ENCODE measurements around the gene CACNB4. TPM values are rescaled to one million over a fixed set of nuclear protein-coding genes. Genes with fewer than 3 reads are reported as not detected.
"Not testable (repeated sequence)": the region's sequence is repeated elsewhere in the genome, so short reads cannot be mapped to it uniquely, and the experiment has no call there.

The CACNB4 gene
- total and polyA plus RNA-seq, 9 of the 15 experiments (the other 6 are each of a cell fraction or from before 2014, with no cell fraction given): 0.01 to 0.20 (median 0.04) TPM; not detected in 1

DNA sequence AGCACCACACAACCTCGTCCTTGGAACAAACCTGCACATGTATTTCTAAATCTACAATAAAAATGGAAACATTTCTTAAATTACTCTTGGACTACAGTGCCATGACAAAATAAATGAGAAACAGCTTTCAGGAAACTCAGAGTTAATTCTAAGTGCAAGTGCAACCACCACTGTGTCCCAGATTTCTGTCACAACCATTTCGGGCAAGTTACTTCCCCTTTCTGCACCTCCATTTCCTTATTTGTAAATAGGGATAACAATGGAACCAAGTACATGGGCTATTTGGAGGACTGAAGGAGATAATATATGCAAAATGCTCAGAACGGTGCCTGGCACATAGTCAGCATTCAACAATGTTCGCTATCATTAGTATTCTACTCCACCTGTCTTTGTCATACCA lies 93.2 kb downstream of the CACNB4 start:
- in situ Hi-C loops (cut with MboI): loop anchor here (25.0 kb wide), 1 partner anchor 393 kb away; no protein-coding TSS in a partner anchor
- WGBS (ENCODE audit: insufficient coverage, low coverage, missing lambda C conversion rate): under 1% methylated on average over 4 of the region's 4 CpGs
- intact Hi-C loops (cut with micrococcal nuclease): no loop called here
- no peak for FAIRE-seq
- Histone ChIP-seq H3K9me1 (ENCODE audit: control insufficient read depth, insufficient read depth, low read length) (no peaks in the 10 kb centered on the region), H3K27me3 (ENCODE audit: control insufficient read depth in 2 of 2, insufficient read depth in 2 of 2, low read length in 2 of 2) (peaks cover 20 to 36% of the 10 kb centered on the region in 2 experiments), H3K9me3 (replicated peaks; ENCODE audit: control insufficient read depth, insufficient read depth, low read depth, low read length) (no peaks in the 10 kb centered on the region), H3K36me3 (ENCODE audit: control insufficient read depth, insufficient read depth, low read length) (no peaks in the 10 kb centered on the region), H2AFZ (ENCODE audit: low read depth, low read length) (no peak overlapping the region), H3K4me3 (no peak overlapping the region), H3K4me1 (replicated peaks in 1 of 2; ENCODE audit: control insufficient read depth in 2 of 2, insufficient read depth in 2 of 2, low read length in 2 of 2) (peaks cover 0 to 3% of the 10 kb centered on the region in 2 experiments; a peak in 2 of 5 replicates), H3K4me2 (ENCODE audit: insufficient read depth, low read length) (no peak overlapping the region), H3K9ac (ENCODE audit: insufficient read depth in 1 of 2, low read depth in 2 of 2, low read length in 2 of 2) (no peak overlapping the region), H4K20me1 (replicated peaks; ENCODE audit: control insufficient read depth, insufficient read depth, low read length) (no peaks in the 10 kb centered on the region), H3K79me2 (ENCODE audit: control insufficient read depth, insufficient read depth, low read length) (no peaks in the 10 kb centered on the region), H3K27ac (ENCODE audit: extremely low read depth, low read depth, low read length) (no peak overlapping the region)
- no peak for ATAC-seq
- TF ChIP-seq MTA3 (IDR thresholded peaks at IDR 0.05; ENCODE audit: borderline replicate concordance) (no peak), KDM1A (IDR thresholded peaks at IDR 0.05) (no peak), BCOR (IDR thresholded peaks at IDR 0.05) (no peak), ASH1L (IDR thresholded peaks at IDR 0.05; ENCODE audit: borderline replicate concordance, low read depth, partially characterized antibody) (no peak), CHD2 (IDR thresholded peaks at IDR 0.05; ENCODE audit: low read depth, low read length) (no peak), PURB (CRISPR knock-in tag; IDR thresholded peaks at IDR 0.05; ENCODE audit: low read depth) (no peak), ZNF212 (CRISPR knock-in tag; IDR thresholded peaks at IDR 0.05) (no peak), ETV1 (tag; conservative IDR thresholded peaks at IDR 0.05; ENCODE audit: low read depth) (no peak), MTF1 (CRISPR knock-in tag; IDR thresholded peaks at IDR 0.05; ENCODE audit: borderline replicate concordance) (no peak), SP1 (CRISPR knock-in tag; IDR thresholded peaks at IDR 0.05) (no peak), COPS2 (conservative IDR thresholded peaks at IDR 0.05) (no peak)
- TF ChIP-seq, protein P1, sequence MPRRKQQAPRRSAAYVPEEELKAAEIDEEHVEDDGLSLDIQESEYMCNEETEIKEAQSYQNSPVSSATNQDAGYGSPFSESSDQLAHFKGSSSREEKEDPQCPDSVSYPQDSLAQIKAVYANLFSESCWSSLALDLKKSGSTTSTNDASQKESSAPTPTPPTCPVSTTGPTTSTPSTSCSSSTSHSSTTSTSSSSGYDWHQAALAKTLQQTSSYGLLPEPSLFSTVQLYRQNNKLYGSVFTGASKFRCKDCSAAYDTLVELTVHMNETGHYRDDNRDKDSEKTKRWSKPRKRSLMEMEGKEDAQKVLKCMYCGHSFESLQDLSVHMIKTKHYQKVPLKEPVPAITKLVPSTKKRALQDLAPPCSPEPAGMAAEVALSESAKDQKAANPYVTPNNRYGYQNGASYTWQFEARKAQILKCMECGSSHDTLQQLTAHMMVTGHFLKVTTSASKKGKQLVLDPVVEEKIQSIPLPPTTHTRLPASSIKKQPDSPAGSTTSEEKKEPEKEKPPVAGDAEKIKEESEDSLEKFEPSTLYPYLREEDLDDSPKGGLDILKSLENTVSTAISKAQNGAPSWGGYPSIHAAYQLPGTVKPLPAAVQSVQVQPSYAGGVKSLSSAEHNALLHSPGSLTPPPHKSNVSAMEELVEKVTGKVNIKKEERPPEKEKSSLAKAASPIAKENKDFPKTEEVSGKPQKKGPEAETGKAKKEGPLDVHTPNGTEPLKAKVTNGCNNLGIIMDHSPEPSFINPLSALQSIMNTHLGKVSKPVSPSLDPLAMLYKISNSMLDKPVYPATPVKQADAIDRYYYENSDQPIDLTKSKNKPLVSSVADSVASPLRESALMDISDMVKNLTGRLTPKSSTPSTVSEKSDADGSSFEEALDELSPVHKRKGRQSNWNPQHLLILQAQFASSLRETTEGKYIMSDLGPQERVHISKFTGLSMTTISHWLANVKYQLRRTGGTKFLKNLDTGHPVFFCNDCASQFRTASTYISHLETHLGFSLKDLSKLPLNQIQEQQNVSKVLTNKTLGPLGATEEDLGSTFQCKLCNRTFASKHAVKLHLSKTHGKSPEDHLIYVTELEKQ (CRISPR knock-in tag; IDR thresholded peaks at IDR 0.05): no peak
- ChIA-PET CTCF (ENCODE audit: low intra/inter-chr PET ratio) (no interaction called here), POLR2A (no interaction called here)
- DNase-seq (ENCODE audit: extremely low read depth in 1 of 4, low spot score in 3 of 4): no peak
- no TSS peak for BruUV-seq (replicated peaks)

GRCh38 chr2:152003283-152003682 lies 95.6 kb downstream of the CACNB4 start:
- in situ Hi-C loops (cut with MboI): loop anchor here (25.0 kb wide), 1 partner anchor 391 kb away; no protein-coding TSS in a partner anchor
- CTCF ChIA-PET (ENCODE audit: low intra/inter-chr PET ratio); H3K4me1 ChIP-seq (replicated peaks in 1 of 2; ENCODE audit: control insufficient read depth in 2 of 2, insufficient read depth in 2 of 2, low read length in 2 of 2); H3K79me2 ChIP-seq (ENCODE audit: control insufficient read depth, insufficient read depth, low read length); H3K4me2 ChIP-seq (ENCODE audit: insufficient read depth, low read length); H3K9ac ChIP-seq (ENCODE audit: insufficient read depth in 1 of 2, low read depth in 2 of 2, low read length in 2 of 2); intact Hi-C loops (cut with micrococcal nuclease); H3K9me1 ChIP-seq (ENCODE audit: control insufficient read depth, insufficient read depth, low read length); H3K4me3 ChIP-seq; FAIRE-seq; DNase-seq (ENCODE audit: extremely low read depth in 1 of 4, low spot score in 3 of 4); H3K36me3 ChIP-seq (ENCODE audit: control insufficient read depth, insufficient read depth, low read length); H2AFZ ChIP-seq (ENCODE audit: low read depth, low read length); H3K27ac ChIP-seq (ENCODE audit: extremely low read depth, low read depth, low read length); BruUV-seq (replicated peaks); ATAC-seq; H4K20me1 ChIP-seq (replicated peaks; ENCODE audit: control insufficient read depth, insufficient read depth, low read length); H3K9me3 ChIP-seq (replicated peaks; ENCODE audit: control insufficient read depth, insufficient read depth, low read depth, low read length): not testable (repeated sequence)
- POLR2A ChIA-PET: interaction anchor here (0.6 kb wide), 2 partner anchors 92 to 165 kb away, joined by 3 to 4 read pairs; no protein-coding TSS in a partner anchor
- WGBS (ENCODE audit: insufficient coverage, low coverage, missing lambda C conversion rate): 9% methylated on average over 5 of the region's 5 CpGs
- H3K27me3 ChIP-seq (ENCODE audit: control insufficient read depth in 2 of 2, insufficient read depth in 2 of 2, low read length in 2 of 2): peaks cover 13 to 28% of the 10 kb centered on the region in 2 experiments

Measured in K562 (cell line).